Activated CD4-positive, alpha-beta T cell treated with anti-CD3 and anti-CD28 coated beads for 1 hour (primary cell): ENCODE results near the gene CLCN4.

Experiments used
- DNase-seq: peaks from one replicate; pipeline ENCODE4 v3.0.0-alpha.2; 2020

Gene CLCN4

DNA sequence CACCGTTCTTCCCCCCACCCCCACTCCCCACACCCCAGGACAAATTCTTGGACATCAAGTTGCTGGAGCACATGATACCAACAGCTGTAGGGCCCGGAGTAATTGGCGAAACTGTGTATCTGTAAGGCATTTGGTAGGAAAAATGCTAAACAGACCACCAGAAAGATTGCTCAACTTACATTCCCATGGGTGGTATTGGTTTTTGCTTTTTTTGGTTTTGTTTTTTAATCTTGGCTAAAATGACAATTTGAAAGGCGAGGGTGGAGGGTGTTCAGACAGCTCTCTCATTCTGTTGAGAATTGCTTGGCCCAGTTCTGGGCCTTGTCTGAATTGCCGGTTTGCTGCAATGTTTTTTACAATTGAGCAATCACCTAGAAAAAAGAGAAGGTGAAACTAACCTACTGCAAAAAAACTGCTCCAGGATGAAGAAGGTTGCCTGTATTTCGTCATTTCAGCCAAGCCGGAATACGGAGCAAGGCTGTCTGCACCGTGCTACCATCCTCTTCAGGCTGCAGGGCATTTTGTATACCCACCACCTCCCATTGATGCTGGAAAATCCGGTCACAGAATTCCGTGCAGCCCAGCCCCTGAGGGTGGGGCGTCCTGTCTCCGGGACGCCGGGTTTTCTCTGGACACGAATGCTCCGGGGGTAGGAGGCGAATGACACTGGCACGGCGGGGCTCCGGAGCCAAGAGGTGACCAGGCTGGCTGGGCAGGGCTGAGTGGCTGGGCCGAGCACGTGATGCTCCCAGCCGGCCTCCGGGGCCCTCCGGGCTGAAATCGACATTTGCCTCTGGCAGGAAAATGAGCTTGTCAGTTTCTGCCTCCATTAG lies at the start of gene CLCN4:
Gene CLCN4, plus strand, starts transcription at position 777 of the 833 bp plus-strand sequence. CDS start 28,058 bp downstream, outside the sequence.
- DNase-seq: no peak

DNA sequence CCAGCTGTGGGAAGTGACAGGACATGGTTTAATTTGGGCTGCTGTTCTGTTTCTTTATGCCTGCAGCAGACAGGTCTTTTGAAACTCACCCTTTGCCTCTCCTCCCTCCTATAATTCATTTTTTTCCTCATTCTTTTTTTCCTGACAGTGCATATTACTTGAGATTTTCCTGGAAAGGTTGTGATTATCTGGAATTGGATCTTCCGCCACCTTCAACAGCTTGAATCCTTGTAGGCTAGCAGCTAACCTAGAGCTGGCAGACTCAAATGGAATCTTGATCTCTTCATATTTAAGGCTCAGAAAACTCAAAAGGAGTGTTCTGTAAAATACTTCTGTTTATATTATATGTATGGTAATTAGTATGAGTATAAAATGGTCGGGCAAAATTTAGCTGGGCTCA lies 49.3 kb upstream of the CLCN4 start:
- no peak for DNase-seq

DNA sequence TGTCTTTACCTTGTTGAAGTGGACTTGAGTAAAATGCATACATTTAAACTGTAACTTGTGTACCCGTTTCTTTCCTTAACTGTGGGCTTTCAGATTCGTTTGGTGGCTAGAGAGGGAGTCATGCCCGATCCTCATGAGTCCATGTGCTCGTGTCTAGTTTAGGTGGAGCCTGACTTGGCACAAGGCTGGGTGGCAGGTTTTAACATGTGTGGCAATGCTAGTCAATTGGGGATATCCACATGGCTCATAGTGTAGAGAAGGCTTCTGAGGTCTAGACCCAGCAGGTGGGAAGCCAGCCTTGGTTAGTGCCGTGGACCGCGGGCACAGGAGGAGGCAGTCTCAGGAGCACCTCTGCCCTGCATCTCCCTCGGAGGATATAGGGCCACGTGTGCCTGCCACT lies 48.5 kb upstream of the CLCN4 start:
- DNase-seq: no peak

- DNase-seq: no peak
These were observed 47.1 kb upstream of the CLCN4 start for GRCh38 chrX:10109695-10110094.

DNA sequence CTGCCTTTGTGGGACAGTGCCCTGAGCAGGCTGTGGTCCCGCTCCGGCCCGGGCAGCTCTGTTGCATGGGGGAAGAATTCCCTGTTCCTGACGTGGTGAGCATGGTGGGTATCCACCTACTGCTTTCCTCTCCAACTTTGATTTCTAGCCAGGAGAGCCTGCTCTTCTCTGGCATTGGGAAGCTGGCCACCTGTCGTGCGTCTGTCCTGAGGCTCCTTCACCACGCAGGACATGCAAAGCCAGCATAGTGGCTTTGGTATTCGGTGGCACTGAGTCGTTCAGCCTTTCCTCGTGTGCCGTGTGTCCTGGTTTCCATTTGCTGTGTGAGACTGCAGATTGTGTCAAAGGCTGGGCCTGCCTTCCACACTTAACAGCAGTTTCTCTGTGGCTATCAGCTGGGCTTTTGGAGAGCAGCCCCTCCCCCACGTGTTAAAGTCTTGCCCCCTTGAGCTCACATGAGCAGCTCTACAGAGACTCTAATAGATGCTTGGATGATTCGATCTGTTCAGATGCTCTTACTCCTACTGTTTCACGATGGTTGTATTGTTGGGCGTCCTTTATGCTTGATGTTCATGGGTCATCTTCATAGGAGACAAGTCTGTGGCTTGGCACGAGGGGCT lies 46.3 kb upstream of the CLCN4 start:
- no peak for DNase-seq

GRCh38 chrX:10110984-10111363 lies 45.8 kb upstream of the CLCN4 start:
- DNase-seq: peak; percentile 42

DNA sequence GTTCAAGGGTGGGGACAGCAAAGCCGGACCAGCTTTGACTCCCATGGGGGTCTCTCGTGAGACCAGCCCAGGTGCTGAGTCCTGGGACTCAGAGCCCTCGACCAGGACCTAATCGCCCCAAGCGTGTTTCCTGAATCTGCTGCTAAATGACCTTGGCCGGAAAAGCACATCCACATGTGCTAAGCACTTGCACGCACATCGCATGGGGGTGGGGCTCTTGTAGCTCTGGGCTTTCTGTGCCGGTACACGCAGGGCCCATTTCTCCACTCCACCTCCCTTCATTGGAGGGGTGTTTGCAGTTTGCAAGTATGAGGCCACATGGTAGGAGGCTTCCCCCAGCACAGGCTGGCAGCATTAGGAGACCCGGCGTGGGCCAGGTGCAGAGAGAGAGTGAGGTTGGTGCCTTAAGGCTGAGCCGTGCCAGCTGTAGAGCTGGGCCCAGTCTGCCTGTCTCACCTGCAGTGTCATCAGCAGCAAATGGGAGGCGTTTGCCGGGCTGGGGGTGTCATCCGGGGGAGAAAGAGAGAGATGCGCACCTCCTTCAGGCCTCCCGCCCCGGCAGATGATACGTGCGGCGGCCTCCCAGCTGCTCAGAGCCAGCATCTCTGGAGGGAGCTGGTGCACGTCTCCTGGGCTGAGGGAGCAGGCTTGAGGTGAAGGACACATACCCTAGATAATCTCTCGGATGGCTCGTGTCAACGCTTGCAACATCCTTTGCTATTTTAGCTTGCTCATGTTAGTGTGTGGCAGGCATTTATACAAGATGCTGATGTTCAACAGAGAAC lies 45.2 kb upstream of the CLCN4 start:
- peak; percentile 41 for DNase-seq

DNA sequence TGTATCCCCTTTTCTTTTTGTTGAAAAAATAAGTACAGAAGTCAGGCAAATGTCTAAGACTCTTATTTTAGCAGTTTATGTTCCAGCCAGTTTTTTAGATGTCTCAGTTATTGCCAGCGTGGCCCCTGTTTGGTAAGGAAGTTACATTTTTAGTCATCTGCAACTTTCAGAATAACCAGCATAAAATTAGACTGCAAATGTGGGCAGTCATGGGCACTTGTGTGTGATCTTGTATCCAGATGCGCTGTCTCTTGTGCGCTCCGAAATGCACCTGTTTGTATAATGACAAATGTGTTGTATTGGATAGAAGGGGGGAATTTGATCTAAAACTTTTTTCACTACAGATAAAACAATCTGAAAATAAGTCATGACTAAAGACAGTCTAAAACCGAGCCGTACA lies 44.3 kb upstream of the CLCN4 start:
- DNase-seq: no peak

GRCh38 chrX:10115082-10115481 lies 41.7 kb upstream of the CLCN4 start:
- DNase-seq: no peak

GRCh38 chrX:10117301-10117700 lies 39.5 kb upstream of the CLCN4 start:
- no peak for DNase-seq

GRCh38 chrX:10117864-10118377 lies 38.9 kb upstream of the CLCN4 start:
- DNase-seq: no peak

DNA sequence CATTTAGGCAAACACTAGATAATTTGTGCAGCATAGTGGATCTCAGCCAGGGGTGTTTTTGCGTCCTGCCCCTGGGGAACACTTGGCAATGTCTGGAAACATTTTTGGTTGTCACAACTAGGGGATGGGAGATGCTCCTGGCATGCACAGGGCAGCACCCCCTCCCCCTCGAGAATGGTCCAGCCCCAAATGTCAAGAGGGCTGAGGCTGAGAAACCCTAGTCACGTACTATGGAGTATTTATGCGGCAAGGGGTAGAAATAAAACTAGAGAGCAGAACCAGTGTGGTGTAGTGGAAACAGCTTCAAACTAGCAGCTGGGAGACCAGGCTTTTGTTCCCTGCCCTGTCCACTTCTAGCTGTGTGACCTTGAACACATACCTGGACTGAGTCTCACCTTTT lies 38.2 kb upstream of the CLCN4 start:
- no peak for DNase-seq

DNA sequence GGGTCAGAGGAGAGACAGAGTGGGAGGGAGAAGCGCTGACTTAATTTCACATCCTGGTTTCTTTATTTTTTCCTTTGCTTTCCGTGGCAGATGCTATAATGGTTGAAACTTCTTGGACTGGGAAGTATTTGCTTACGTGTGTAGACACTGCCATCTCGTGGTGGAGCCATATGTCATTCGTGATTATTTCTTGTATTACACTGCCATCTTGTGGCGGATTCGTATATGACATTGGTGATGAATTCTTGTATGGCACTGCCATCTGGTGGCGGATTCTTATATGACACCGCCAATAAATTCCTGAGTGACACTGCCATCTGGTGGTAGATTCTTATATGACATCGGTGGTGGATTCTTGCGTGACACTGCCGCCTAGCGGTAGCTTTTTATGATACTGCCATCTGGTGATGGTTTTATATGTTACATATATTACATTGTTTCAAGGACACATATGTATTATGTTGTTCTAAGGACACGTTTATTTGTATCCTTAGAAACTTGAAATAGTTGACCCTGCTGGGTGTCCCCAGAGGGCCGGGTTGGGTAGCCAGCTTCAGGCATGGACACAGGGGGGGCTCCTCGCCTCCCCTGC lies 37.3 kb upstream of the CLCN4 start:
- peak; percentile 58 for DNase-seq

- no peak for DNase-seq
These were observed 36.4 kb upstream of the CLCN4 start for GRCh38 chrX:10120331-10120730.

DNA sequence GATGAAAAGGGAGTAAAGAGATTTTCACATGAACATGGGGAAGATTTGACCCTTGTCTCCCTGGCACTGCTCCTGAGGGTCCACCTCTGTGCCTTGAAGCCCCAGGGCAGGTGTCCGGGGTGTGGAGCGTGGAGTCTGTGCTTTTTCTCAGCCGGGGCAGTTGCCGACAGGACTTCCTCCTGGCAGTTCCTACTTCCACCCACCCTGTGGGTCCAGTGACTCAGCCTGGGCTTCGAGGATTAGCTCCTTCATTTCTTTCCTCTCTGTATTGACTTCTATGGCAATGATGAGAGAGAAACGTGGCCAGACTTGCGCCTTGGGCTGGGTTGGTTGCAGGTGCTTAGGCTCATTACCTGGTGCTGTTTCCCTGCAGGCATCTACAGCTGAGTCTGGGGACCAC lies 35.9 kb upstream of the CLCN4 start:
- no peak for DNase-seq

GRCh38 chrX:10121787-10122186 lies 35.0 kb upstream of the CLCN4 start:
- no peak for DNase-seq

DNA sequence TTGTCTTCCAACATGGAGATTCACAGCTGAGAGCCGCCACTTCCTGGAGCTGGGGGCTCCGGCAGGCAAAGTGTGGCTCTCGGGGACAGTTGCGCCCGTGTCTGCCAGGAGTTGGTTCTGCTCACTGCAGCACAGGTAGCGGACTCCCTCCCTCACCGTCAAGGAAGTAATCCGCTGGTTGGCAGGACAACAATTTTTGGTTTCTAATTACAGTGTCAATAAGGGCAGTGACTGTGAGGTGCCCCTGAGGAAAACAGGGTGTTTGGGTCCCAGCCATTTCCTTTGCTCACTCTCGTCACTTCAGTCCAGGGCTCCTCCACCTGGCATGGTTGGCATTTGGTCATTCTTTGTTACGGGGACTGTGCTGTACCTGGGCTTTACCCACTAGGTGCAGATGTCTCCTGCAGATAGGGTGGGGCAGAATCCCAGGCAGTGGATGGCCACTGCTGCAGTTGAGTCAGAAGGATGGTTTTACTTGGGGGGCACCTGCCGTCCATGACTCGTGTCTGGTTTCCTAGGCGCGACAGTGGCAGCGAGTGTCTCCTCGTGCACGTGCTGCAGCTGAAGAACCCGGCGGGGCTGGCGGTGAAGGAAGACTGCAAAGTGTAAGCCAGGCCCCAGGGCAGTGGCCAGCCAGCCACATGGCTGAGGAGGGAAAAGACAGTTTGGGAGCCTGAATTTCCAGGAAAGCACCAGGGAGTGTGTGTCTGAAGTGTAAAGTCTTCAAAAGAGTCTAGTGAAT lies 32.1 kb upstream of the CLCN4 start:
- no peak for DNase-seq

GRCh38 chrX:10125248-10125615 lies 31.5 kb upstream of the CLCN4 start:
- DNase-seq: no peak

DNA sequence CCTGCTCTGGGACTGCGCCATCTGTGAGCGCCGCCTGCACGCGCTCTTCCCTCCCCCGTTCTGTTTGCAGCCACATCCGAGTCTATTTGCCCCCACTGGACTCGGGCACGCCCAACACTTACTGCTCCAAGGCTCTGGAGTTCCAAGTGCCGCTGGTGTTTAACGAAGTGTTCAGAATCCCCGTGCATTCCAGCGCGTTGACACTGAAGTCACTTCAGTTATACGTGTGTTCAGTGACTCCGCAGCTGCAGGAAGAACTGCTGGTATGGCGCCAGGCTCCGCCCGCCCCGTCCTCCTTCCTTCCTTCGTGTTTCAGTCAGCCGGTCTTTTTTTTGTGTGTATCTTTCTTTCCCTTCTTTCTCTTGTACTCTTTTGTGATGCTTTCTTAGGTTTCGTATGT lies 30.7 kb upstream of the CLCN4 start:
- no peak for DNase-seq

GRCh38 chrX:10126834-10127233 lies 29.9 kb upstream of the CLCN4 start:
- DNase-seq: no peak

GRCh38 chrX:10128386-10128785 lies 28.4 kb upstream of the CLCN4 start:
- DNase-seq: no peak

- DNase-seq: no peak
These were observed 27.5 kb upstream of the CLCN4 start for GRCh38 chrX:10129229-10129628.

DNA sequence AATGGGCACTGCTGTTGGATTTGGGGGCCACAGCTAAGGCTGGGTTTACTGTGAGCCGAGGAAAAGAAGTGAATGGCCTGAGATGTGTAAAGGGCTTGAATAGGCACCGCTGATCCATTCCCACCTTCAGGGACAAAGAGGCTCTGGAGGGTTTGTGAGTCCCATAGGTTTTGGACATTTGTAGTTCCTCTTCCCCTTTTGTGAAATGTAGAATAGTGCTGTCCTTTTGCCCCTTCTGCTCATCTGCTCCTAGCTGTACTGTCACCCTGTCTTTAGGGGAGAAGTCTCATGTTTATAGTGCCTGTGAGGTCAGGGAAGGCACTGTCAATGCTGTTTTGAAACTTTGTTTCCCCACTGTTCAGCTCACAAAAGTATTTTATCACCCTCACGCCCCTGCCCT lies 26.4 kb upstream of the CLCN4 start:
- no peak for DNase-seq
